SKM-1 treated with dmso at 0.1 percent for 144 hours (cell line): ENCODE data around the gene MAPK1IP1L.
"Not testable (repeated sequence)": the region's sequence is repeated elsewhere in the genome, so short reads cannot be mapped to it uniquely, and the experiment has no call there.

ENCODE experiments used
- DNase-seq: peaks from one replicate; lab custom pipeline; 2025; ENCODE audit not compliant: unreplicated experiment; lab: John Stamatoyannopoulos, UW

The MAPK1IP1L gene

GRCh38 chr14:55053500-55053899 is 2.1 kb downstream of the MAPK1IP1L start:
- no peak for DNase-seq

- no peak for DNase-seq
Observed at GRCh38 chr14:55054098-55054497, 2.7 kb downstream of the MAPK1IP1L start.

DNA sequence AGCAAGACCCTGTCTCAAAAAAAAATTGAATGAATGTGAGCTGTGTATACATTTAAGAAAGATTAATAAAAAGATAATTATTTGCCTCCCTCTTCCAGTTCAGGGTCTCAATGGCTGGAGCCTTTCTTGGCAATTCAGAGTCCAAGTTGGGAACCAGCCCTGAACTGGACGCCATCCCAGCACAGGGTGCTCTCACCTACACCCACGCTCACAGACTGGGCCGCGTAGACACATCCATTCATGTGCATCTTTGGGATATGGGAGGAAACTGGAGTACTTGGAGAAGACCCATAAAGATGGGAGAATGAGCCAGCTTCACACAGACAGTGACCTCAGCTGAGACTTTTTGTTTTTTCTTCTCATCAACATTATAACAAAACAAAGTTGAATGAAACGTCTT is 6.5 kb downstream of the MAPK1IP1L start:
- DNase-seq, result no peak

DNA sequence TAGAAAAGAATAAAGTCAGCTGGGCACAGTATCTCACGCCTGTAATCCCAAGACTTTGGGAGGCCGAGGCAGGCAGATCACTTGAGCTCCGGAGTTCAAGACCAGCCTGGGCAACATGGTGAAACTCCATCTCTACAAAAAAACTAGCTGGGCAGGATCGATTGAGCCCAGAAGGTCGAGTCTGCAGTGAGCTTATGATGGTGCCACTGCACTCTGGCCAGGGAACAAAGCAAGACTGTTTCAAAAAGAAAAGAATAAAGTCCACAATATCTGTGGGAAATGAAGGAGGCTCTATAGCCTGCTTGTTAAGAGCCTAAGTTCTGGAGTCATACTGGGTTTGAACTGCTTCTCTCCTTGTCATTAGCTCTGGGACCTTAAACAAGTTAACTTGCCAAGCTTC is 7.9 kb downstream of the MAPK1IP1L start:
- no peak for DNase-seq

DNA sequence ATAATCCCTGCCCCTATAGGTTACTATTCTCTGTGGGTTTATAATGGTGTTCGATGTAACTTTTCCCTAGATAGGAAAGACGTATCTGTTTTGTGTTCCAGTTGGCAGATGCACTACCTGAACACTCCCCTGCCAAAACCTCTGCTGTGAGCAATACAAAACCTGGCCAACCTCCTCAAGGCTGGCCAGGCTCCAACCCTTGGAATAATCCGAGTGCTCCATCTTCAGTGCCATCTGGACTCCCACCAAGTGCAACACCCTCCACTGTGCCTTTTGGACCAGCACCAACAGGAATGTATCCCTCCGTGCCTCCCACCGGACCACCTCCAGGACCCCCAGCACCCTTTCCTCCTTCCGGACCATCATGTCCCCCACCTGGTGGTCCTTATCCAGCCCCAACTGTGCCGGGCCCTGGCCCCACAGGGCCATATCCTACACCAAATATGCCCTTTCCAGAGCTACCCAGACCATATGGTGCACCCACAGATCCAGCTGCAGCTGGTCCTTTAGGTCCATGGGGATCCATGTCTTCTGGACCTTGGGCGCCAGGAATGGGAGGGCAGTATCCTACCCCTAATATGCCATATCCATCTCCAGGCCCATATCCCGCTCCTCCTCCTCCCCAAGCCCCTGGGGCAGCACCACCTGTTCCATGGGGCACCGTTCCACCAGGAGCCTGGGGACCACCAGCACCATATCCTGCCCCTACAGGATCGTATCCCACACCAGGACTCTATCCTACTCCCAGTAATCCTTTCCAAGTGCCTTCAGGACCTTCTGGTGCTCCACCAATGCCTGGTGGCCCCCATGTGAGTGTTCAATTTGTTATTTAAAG is 11.3 kb downstream of the MAPK1IP1L start:
- no peak for DNase-seq

GRCh38 chr14:55064896-55065295 is 13.4 kb downstream of the MAPK1IP1L start:
- not testable (repeated sequence) for DNase-seq

- DNase-seq, result no peak
Observed at GRCh38 chr14:55065411-55065810, 14.0 kb downstream of the MAPK1IP1L start.

DNA sequence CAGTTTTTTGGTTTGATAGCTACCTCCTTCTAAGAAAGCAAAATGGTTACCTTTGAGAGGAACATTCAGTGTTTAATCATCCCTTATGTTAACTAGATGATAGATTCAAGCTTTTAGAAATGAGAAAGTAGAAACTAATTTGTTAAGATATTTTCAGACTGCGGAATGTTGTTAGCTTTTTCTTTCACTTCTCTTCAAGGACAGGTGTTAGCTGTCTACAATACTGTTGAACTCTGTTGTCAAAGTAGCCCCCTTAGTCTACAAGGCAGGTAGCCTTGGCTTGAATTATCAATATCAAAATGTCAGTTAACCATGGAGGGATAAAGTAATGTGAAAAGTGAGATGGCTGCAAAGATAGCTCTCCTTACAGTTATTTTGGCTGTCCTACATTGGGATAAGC is 14.8 kb downstream of the MAPK1IP1L start:
- DNase-seq, result no peak

- no peak for DNase-seq
Observed at GRCh38 chr14:55070981-55071411, 19.5 kb downstream of the MAPK1IP1L start.

DNA sequence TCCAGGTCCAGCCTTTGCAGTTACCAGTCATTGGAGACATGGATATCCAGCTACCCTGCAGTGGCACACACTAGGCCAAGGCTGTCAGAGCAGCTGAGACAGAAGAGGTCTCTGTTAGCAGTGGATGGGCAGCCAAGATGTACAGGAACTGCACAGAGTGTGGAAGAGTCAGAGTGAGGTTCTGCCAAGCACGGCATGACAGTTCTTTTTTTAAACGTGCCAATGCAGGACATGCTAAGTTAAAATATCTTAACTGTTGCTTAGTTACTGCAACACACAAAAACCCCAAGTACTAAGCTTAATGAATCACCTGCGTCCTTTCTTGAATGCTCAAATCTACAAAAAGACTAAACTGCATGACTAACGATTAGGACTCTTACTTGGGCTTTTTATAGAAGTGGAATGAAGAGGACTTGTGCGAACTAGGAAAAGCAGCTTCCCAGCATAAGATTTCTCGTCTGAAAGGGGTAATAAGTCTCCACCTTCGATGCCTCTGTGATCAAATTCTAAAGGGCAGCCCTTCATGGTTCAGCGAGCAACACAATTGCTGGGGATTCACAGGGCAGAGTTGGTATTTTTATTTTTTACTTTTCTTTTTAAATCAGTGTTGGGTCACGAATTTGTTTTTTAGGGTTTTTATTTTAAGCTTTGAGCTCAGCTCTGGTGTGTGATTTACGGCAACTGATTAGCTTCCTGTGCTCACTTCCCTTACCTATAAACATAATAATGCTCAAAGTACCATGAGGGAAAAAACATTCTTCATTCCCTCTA is 20.6 kb downstream of the MAPK1IP1L start:
- DNase-seq, result no peak

- DNase-seq, result no peak
Observed at GRCh38 chr14:55073856-55074255, 22.4 kb downstream of the MAPK1IP1L start.

DNA sequence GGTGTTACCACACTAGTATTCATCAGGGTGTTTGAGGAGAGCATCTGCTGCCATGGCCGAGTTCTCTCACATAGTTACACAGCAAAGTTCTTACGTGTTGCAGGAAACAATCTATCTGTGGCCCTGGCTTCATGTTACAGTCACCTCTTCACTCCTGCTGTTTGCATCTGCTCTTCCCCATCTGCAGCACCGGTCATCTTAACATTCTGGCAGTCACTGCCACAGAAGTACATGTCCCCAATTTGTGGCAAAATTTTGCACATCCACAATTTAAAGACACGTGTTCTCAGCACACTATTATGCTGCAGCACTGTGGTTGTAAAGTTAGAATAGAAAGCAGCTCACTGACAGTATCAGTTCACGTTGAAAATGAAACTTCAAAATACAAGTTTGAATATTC is 23.2 kb downstream of the MAPK1IP1L start:
- no peak for DNase-seq

- no peak for DNase-seq
Observed at GRCh38 chr14:55075628-55076175, 24.3 kb downstream of the MAPK1IP1L start.

DNA sequence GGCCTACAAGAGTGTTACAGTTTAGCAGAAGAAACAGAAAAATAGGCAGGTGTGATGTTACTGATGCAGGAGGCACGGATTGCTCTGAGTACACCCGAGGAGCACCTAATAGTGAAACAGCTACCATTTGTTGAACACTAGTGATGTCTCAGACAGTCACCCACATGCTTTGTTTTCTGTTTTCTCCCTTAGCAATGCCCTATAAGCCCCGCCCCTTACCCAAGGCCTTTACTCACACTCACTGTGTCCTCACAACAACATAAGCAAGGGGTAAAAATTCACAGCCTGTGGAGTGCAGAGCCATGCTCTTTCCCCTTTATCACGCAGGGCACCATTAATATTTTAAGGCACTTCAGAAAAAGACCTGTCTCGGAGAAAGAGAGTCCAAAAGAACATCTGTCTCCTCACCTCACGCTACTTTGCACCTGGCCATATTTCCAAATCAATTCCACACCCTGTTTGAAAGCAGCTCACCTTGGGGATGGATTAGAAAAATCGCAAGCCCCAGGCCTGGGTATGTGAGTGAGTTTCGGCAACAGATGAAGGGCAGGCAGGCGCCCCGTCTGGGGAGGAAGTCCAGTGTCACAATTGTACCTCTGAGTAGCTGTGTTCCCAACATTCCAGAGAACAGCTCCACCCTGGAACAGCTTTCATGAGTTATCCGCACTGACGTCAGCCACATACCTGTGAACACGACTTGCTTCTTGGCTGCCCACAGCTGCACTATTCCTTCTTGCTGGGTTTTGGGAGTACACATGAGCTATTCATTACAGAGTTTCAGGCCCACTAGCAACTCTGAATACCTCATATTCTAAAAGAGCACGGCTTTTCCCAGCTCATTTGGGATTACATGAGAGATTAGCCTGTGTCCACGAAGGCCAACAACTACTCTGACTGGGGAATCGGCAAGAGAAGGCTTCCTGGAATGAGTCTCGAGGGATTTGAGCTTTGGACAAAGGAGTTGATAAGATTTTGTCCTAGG is 26.0 kb downstream of the MAPK1IP1L start:
- no peak for DNase-seq

GRCh38 chr14:55079961-55080360 is 28.5 kb downstream of the MAPK1IP1L start:
- not testable (repeated sequence) for DNase-seq

GRCh38 chr14:55084401-55085059 is 33.1 kb downstream of the MAPK1IP1L start:
- no peak for DNase-seq

DNA sequence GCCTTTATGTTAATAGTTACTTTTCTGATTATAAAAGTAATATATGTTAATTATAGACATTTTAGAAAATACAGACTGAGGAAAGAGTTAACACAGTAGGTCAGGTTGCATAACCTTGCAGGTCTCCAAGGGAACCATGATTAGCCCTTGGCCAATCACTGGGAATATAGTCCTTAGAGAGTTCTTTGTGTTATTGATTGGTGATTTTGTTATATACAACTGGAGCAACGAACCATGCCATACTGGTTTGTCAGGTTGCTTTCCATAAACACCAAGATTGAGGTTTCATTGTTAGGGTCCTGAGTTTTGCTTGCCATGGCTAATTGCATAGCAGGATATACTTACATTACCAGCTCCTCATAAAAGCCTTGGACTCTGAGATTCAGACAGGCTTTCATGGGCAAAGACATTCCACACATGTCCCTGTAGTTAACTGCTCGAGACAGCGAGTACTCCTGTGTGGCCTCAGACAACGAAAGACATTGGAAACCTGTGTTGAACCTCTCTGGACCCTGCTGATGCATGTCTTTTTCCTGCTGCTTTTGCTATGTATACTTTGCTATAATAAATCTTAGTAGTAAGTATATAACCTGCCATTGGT is 33.7 kb downstream of the MAPK1IP1L start:
- DNase-seq, result no peak

GRCh38 chr14:55086938-55087337 is 35.5 kb downstream of the MAPK1IP1L start:
- DNase-seq, result no peak

DNA sequence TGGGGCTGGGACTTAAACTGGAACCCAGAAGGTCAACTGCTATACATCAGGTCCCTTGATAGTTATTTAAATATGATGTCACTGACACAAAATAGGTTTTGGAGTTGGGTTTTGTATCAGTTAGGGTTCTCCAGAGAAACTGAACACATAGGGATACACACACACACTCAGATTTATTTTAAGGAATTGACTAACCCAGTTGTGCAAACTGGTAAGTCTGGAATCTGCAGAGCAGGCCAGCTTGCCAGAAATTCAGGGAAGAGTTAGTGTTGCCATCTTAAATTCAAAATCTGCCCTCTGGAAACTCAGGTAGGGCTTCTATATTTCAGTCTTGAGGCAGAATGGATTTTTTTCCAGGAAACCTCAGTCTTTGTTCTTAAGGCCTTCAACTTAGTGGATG is 36.9 kb downstream of the MAPK1IP1L start:
- no peak for DNase-seq

DNA sequence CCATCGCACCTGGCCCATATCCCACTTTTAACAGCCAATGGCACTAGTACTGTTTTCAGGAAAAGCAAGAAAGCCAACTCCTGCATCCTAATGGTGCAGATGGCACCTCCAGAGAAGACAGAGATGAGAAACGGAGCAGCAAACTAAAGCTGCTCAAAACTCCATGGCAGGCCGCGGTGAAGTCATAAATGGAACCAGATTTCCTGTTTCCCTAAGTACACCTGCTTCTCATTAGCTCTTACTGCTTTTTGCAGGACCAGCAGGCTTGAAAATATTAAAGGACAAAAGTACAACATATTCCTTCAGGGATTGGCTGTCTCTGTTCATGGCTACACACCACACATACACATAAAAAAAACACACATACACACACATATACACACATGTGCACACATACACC is 40.9 kb downstream of the MAPK1IP1L start:
- DNase-seq, result no peak
